NCI-H524 (cell line): ENCODE measurements around the gene GPR89B.
A peak's percentile ranks its signal among the peaks of the same experiment; 100 is the strongest.
"Not testable (repeated sequence)": the region's sequence is repeated elsewhere in the genome, so short reads cannot be mapped to it uniquely, and the experiment has no call there.

Source experiments
- DNase-seq, 2 experiments: peaks; one replicate each; lab custom pipeline; 2025; lab: John Stamatoyannopoulos, UW

Gene GPR89B

GRCh38 chr1:147928236-147929132, at the start of gene GPR89B:
Gene GPR89B, plus strand, starts transcription at chr1:147928420. Its CDS starts 117 bp downstream, at chr1:147928537.
- peak; percentile 30 to 78 for DNase-seq

- no peak for DNase-seq
Observed at GRCh38 chr1:147879911-147880310, 48.3 kb upstream of the GPR89B start.

DNA sequence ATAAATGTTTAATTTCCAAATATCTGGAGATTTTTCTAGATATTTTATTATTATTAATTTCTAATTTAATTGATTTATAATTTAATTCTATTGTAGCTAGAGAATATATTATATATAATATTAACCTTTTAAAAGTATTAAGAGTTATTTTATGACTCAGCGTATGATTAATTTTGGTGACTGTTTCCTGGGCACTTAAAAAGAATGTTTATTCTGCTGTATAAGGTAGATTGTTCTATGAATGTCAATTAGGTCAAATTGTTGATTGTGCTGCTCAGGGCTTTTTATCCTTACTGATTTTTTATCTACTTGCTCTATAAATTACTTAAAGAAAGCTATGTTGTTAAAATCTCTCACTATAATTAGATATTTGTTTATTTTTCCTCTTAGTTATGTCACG, 45.7 kb upstream of the GPR89B start:
- DNase-seq = no peak

- DNase-seq = peak; percentile 57 to 70
Observed at GRCh38 chr1:147890177-147890790, 37.9 kb upstream of the GPR89B start.

DNA sequence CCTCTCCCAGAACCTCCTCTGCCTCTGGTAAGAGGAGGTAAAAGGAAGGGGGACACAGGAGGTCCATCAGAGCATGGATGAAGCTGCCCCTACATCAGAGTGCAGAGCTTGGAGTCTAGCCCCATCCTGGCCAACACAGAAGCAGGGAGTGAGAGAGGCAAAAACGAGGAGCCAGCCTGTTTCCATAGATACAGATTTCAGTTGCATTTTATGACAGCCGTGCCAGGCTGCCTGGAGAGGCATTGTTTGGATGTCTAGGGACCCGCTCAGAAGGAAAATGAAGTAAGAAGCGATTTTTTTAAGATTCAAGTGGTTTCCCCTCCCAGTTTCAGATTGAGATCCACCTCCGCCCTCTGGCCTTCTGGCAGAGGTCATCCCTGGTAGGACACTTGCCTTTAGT, 37.1 kb upstream of the GPR89B start:
- DNase-seq = no peak

DNA sequence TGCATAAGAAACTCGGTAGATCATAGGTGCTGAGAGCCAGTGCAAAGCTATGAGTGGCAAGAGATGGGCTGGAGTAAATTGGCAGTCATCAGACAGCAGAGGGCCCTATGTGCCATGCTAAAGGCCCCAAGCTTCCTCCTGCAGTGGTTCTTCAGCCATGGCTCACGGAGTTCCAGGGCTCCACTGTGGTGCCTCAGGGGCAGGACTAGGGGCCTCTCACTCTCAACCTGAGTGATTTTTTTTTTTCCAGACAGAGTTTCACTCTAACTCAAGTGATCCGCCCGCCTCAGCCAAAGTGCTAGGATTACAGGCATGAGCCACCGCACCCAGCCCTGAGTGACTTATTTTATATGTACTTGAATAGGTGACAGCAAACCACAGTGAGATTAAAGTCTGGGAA, 36.0 kb upstream of the GPR89B start:
- peak; percentile 18 to 56 for DNase-seq

GRCh38 chr1:147892731-147893214, 35.4 kb upstream of the GPR89B start:
- peak; percentile 16 to 40 for DNase-seq

DNA sequence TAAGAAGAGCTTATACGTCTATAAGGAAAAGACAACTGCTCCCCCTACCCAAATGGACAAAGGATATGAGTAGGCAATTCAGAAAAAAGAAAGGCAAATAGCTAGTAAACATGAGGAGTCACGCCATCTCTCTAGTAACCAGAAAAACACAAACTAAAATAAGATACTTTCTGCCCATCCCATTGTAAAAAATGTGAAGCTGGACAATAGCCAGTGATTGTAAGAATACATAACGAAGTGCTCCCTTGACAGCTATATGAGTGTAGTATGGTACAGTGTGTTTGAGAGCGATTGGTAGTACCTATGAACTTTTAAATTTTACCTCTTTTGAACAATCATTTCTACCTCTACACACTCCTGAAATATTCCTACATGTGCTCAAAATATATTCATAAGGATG, 33.1 kb upstream of the GPR89B start:
- DNase-seq = no peak

GRCh38 chr1:147897029-147897752, 31.0 kb upstream of the GPR89B start:
- no peak for DNase-seq

DNA sequence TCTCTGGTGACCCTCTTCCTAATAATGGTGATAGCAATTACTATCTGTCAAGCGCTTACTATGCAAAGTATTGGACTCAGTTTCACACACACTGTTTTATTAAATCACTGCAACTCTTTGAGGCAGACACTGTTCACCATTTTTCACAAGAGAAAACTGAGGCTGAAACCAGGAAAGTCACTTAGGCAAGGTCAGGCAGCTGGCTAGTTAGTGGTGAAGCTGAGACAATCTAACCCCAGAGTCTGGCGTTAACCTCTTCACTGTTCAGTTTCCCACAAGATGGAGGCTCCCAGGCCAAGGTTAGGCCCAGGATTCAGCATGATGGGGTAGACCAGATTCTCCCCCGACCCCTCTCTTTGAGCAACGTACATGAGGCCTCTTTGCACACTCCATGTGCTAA, 30.4 kb upstream of the GPR89B start:
- DNase-seq = no peak

GRCh38 chr1:147902253-147902845, 25.9 kb upstream of the GPR89B start, which contains the start of gene GJA8:
Gene GJA8, plus strand, starts transcription at chr1:147902795. Its CDS starts 5,161 bp downstream, at chr1:147907956.
- DNase-seq = no peak

GRCh38 chr1:147904726-147905125, 23.5 kb upstream of the GPR89B start:
- DNase-seq = no peak

DNA sequence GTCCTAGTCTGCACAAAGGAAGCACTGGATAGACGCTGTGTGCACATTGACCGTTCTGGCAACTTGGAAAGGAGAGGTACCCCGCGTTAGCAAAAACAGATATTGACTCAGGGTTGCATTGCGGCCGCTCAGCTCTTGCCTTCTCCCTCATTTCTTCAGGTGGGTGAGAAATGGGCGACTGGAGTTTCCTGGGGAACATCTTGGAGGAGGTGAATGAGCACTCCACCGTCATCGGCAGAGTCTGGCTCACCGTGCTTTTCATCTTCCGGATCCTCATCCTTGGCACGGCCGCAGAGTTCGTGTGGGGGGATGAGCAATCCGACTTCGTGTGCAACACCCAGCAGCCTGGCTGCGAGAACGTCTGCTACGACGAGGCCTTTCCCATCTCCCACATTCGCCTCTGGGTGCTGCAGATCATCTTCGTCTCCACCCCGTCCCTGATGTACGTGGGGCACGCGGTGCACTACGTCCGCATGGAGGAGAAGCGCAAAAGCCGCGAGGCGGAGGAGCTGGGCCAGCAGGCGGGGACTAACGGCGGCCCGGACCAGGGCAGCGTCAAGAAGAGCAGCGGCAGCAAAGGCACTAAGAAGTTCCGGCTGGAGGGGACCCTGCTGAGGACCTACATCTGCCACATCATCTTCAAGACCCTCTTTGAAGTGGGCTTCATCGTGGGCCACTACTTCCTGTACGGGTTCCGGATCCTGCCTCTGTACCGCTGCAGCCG, 20.3 kb upstream of the GPR89B start:
- DNase-seq = no peak

DNA sequence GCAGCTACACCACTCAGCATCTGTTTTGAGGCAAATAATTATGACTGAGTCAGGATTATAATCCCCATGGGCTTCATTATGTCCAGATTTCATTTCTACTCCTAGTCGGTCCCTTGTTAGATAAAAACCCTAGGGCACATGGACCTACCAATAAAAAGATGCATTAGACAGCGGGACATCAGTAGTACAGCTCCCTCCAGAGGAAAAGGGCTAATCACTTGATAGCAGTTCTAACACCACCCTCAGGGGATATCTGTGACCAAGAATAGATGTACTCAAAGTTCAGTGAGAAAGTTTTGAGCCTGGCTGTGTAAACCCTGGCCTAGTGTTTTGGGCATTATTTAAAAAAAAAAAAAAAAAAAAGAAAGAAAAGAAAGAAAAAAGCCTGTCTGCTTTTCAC, 15.7 kb upstream of the GPR89B start:
- peak; percentile 35 to 59 for DNase-seq

GRCh38 chr1:147913362-147913942, 14.8 kb upstream of the GPR89B start:
- peak in 1 of 2 experiments; percentile 7 for DNase-seq

- no peak for DNase-seq
Observed at GRCh38 chr1:147919896-147920295, 8.3 kb upstream of the GPR89B start.

DNA sequence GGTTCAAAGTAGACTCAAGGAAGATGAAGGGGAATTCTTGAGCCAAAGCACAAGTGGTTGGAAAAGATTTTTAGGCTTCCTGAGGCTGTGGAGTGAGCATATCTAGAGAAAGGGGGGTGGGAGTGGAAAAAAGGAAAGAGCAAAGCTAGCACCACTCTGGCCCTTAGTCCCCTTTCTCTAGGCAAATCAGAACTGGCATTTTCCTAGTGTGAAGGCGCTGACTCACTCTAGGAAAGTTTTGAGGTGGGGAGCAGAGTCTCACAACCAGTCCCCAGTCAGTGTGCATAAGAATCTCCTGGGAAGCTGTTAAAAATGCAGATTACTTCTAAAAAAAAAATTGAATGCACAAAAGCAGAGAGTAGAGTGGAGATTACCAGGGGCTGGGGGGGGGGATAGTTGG, 3.4 kb upstream of the GPR89B start:
- DNase-seq = no peak

- DNase-seq = not testable (repeated sequence)
Observed at GRCh38 chr1:147927215-147927614, 1.0 kb upstream of the GPR89B start.

DNA sequence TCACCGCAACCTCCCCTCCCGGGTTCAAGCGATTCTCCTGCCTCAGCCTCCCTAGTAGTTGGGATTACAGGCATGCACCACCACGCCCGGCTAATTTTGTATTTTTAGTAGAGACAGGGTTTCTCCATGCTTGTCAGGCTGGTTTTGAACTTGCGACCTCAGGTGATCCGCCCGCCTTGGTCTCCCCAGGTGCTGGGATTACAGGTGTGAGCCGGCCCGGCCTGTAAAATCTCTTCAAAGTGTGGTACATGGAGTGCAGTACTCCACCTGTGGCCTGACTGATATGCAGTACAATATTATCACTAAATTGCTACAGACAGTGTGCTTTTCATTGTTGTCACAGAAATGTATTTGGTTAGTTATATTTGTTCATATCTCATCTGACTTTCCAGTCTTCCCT, 531 bp upstream of the GPR89B start:
- DNase-seq = not testable (repeated sequence)

DNA sequence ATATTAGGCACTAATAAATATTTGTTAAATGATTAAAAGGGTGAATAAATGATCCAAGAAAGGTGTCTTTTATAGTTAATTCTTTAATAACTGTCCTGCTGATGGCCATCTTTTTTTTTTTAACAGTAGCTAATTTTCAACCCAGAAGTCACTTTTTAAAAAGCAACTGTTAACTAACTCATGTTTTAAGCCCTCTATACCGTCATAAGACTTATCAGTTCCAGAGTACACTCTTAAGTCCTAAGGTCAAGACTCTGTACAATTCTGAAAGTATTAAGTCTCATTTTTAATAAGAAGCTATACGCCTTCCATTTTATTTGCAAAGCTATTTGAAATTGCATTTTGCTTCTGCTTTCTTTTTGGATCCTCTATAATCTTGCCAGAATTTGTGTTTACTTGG, 2.9 kb downstream of the GPR89B start:
- DNase-seq = not testable (repeated sequence)

GRCh38 chr1:147935296-147935695, 7.1 kb downstream of the GPR89B start:
- not testable (repeated sequence) for DNase-seq
